ENCODE data around the gene CCDC92B.

GRCh38 chr17:2780256-2780655 lies 30.8 kb upstream of the CCDC92B start:
- TF ChIP-seq FOXM1 (IDR thresholded peaks at IDR 0.05; ENCODE audit: low read depth) (no peak), EZH2phosphoT487 (IDR thresholded peaks at IDR 0.05; ENCODE audit: borderline replicate concordance, low read depth) (no peak), MAX (IDR thresholded peaks at IDR 0.05; ENCODE audit: low read depth) (no peak), CTCF (IDR thresholded peaks at IDR 0.05) (no peak), NFIC (IDR thresholded peaks at IDR 0.05; ENCODE audit: borderline replicate concordance) (no peak), SMC3 (IDR thresholded peaks at IDR 0.05; ENCODE audit: low read depth, low read length) (no peak), IRF3 (IDR thresholded peaks at IDR 0.05; ENCODE audit: low read depth, low read length) (no peak), PBX3 (IDR thresholded peaks at IDR 0.05) (no peak), USF2 (IDR thresholded peaks at IDR 0.05; ENCODE audit: borderline replicate concordance, low read depth, low read length) (no peak), MXI1 (IDR thresholded peaks at IDR 0.05; ENCODE audit: low read depth, low read length) (no peak), CHD2 (IDR thresholded peaks at IDR 0.05; ENCODE audit: low read length, partially characterized antibody) (no peak), POLR2AphosphoS5 (IDR thresholded peaks at IDR 0.05; ENCODE audit: low read depth, low read length) (no peak)

Measured in SK-N-SH (cell line).